Activated T-cell treated with anti-CD3 and anti-CD28 coated beads for 4 hours (primary cell): ENCODE results near the gene ARIH2.
A peak's percentile ranks its signal among the peaks of the same experiment; 100 is the strongest.

Source experiments
- DNase-seq: peaks from one replicate; pipeline ENCODE4 v3.0.0-alpha.2; 2020

The ARIH2 gene

GRCh38 chr3:48929358-48930035 is 10.9 kb downstream of the ARIH2 start:
- DNase-seq: no peak

GRCh38 chr3:48930590-48930989 is 11.9 kb downstream of the ARIH2 start:
- no peak for DNase-seq

- DNase-seq: no peak
Observed at GRCh38 chr3:48931944-48932580, 13.4 kb downstream of the ARIH2 start.

GRCh38 chr3:48934333-48934991 is 15.8 kb downstream of the ARIH2 start:
- no peak for DNase-seq

GRCh38 chr3:48935530-48935929 is 16.9 kb downstream of the ARIH2 start:
- no peak for DNase-seq

GRCh38 chr3:48938156-48938555 is 19.5 kb downstream of the ARIH2 start:
- no peak for DNase-seq

- no peak for DNase-seq
Observed at GRCh38 chr3:48938689-48939088, 20.0 kb downstream of the ARIH2 start.

GRCh38 chr3:48945432-48945831 is 26.8 kb downstream of the ARIH2 start:
- DNase-seq: no peak

GRCh38 chr3:48945891-48946549 is 27.4 kb downstream of the ARIH2 start:
- no peak for DNase-seq

GRCh38 chr3:48949376-48949717 is 30.7 kb downstream of the ARIH2 start:
- DNase-seq: no peak

GRCh38 chr3:48950051-48950450 is 31.4 kb downstream of the ARIH2 start:
- DNase-seq: no peak

- DNase-seq: no peak
Observed at GRCh38 chr3:48951764-48952163, 33.1 kb downstream of the ARIH2 start.

- peak; percentile 39 for DNase-seq
Observed at GRCh38 chr3:48952510-48953118, 34.0 kb downstream of the ARIH2 start.

GRCh38 chr3:48957006-48957705 is 38.5 kb downstream of the ARIH2 start:
- no peak for DNase-seq

GRCh38 chr3:48960841-48961413 is 42.3 kb downstream of the ARIH2 start:
- no peak for DNase-seq

- no peak for DNase-seq
Observed at GRCh38 chr3:48962340-48962739, 43.7 kb downstream of the ARIH2 start.

- DNase-seq: no peak
Observed at GRCh38 chr3:48962939-48963338, 44.3 kb downstream of the ARIH2 start.

GRCh38 chr3:48963591-48963990 is 44.9 kb downstream of the ARIH2 start:
- DNase-seq: no peak

- no peak for DNase-seq
Observed at GRCh38 chr3:48966367-48966766, 47.7 kb downstream of the ARIH2 start.

GRCh38 chr3:48966876-48967361 is 48.3 kb downstream of the ARIH2 start:
- DNase-seq: no peak

GRCh38 chr3:48970586-48970985 is 51.9 kb downstream of the ARIH2 start:
- no peak for DNase-seq
